ENCODE results near the gene JAML. TPM values are rescaled to one million over a fixed set of nuclear protein-coding genes. Genes with fewer than 3 reads are reported as not detected.

Gene JAML
- total RNA-seq, 1 experiment from 2014 or later: not detected

- peaks cover 47% of the 10 kb centered on the region for H3K27me3 ChIP-seq (ENCODE audit: control insufficient read depth, insufficient read depth, low read length)
- no peak for DNase-seq
- no peak overlapping the region for H3K4me3 ChIP-seq (ENCODE audit: insufficient read depth, low read depth, low read length)
- no peaks in the 10 kb centered on the region for H3K36me3 ChIP-seq (replicated peaks; ENCODE audit: control insufficient read depth, insufficient read depth, low read length)
These were observed 58.2 kb downstream of the JAML start for GRCh38 chr11:118166641-118167040.

- DNase-seq: peak; percentile 69
- Histone ChIP-seq H3K4me3 (ENCODE audit: insufficient read depth, low read depth, low read length) (no peak overlapping the region), H3K36me3 (replicated peaks; ENCODE audit: control insufficient read depth, insufficient read depth, low read length) (no peaks in the 10 kb centered on the region), H3K27me3 (ENCODE audit: control insufficient read depth, insufficient read depth, low read length) (peaks cover 35% of the 10 kb centered on the region)
These were observed 59.9 kb downstream of the JAML start for GRCh38 chr11:118164885-118165284.

GRCh38 chr11:118163494-118163893 is 61.3 kb downstream of the JAML start:
- DNase-seq: no peak

GRCh38 chr11:118162846-118163245 is 62.0 kb downstream of the JAML start:
- no peak for DNase-seq
- Histone ChIP-seq H3K27me3 (ENCODE audit: control insufficient read depth, insufficient read depth, low read length) (peaks cover 35% of the 10 kb centered on the region), H3K36me3 (replicated peaks; ENCODE audit: control insufficient read depth, insufficient read depth, low read length) (no peaks in the 10 kb centered on the region), H3K4me3 (ENCODE audit: insufficient read depth, low read depth, low read length) (no peak overlapping the region)

More at GRCh38 chr11:118163494-118163893, 61.3 kb downstream of the JAML start:
- Histone ChIP-seq H3K4me3 (ENCODE audit: insufficient read depth, low read depth, low read length) (no peak overlapping the region), H3K36me3 (replicated peaks; ENCODE audit: control insufficient read depth, insufficient read depth, low read length) (no peaks in the 10 kb centered on the region), H3K27me3 (ENCODE audit: control insufficient read depth, insufficient read depth, low read length) (peaks cover 33% of the 10 kb centered on the region)

- Histone ChIP-seq H3K4me3 (ENCODE audit: insufficient read depth, low read depth, low read length) (no peak overlapping the region), H3K27me3 (ENCODE audit: control insufficient read depth, insufficient read depth, low read length) (peaks cover 43% of the 10 kb centered on the region), H3K36me3 (replicated peaks; ENCODE audit: control insufficient read depth, insufficient read depth, low read length) (no peaks in the 10 kb centered on the region)
- no peak for DNase-seq
These were observed 63.0 kb downstream of the JAML start for GRCh38 chr11:118161786-118162185.

- H3K4me3 ChIP-seq (ENCODE audit: insufficient read depth, low read depth, low read length): peak overlapping the region; percentile 18; the same call in 1 of the 2 replicates
- H3K27me3 ChIP-seq (ENCODE audit: control insufficient read depth, insufficient read depth, low read length): peaks cover 76% of the 10 kb centered on the region
- DNase-seq: peak; percentile 57
- no peaks in the 10 kb centered on the region for H3K36me3 ChIP-seq (replicated peaks; ENCODE audit: control insufficient read depth, insufficient read depth, low read length)
These were observed 67.5 kb downstream of the JAML start for GRCh38 chr11:118157186-118157895.

GRCh38 chr11:118156531-118157185 is 68.2 kb downstream of the JAML start:
- DNase-seq: peak; percentile 78
- Histone ChIP-seq H3K4me3 (ENCODE audit: insufficient read depth, low read depth, low read length) (peak overlapping the region; percentile 18; the same call in 1 of the 2 replicates), H3K36me3 (replicated peaks; ENCODE audit: control insufficient read depth, insufficient read depth, low read length) (no peaks in the 10 kb centered on the region)

GRCh38 chr11:118155776-118156530 is 68.9 kb downstream of the JAML start:
- H3K4me3 ChIP-seq (ENCODE audit: insufficient read depth, low read depth, low read length): no peak overlapping the region
- peaks cover 88% of the 10 kb centered on the region for H3K27me3 ChIP-seq (ENCODE audit: control insufficient read depth, insufficient read depth, low read length)
- peak; percentile 60 for DNase-seq
- no peaks in the 10 kb centered on the region for H3K36me3 ChIP-seq (replicated peaks; ENCODE audit: control insufficient read depth, insufficient read depth, low read length)

More at GRCh38 chr11:118156531-118157185, 68.2 kb downstream of the JAML start:
- peaks cover 80% of the 10 kb centered on the region for H3K27me3 ChIP-seq (ENCODE audit: control insufficient read depth, insufficient read depth, low read length)

- DNase-seq: no peak
- Histone ChIP-seq H3K27me3 (ENCODE audit: control insufficient read depth, insufficient read depth, low read length) (peaks cover 96% of the 10 kb centered on the region), H3K36me3 (replicated peaks; ENCODE audit: control insufficient read depth, insufficient read depth, low read length) (no peaks in the 10 kb centered on the region), H3K4me3 (ENCODE audit: insufficient read depth, low read depth, low read length) (no peak overlapping the region)
These were observed 70.2 kb downstream of the JAML start for GRCh38 chr11:118154641-118155040.

- no peak for DNase-seq
- H3K27me3 ChIP-seq (ENCODE audit: control insufficient read depth, insufficient read depth, low read length): peaks cover 95% of the 10 kb centered on the region
- H3K36me3 ChIP-seq (replicated peaks; ENCODE audit: control insufficient read depth, insufficient read depth, low read length): no peaks in the 10 kb centered on the region
- peak overlapping the region; percentile 57; the same call in 1 of the 2 replicates for H3K4me3 ChIP-seq (ENCODE audit: insufficient read depth, low read depth, low read length)
These were observed 70.8 kb downstream of the JAML start for GRCh38 chr11:118153976-118154375.

- Histone ChIP-seq H3K36me3 (replicated peaks; ENCODE audit: control insufficient read depth, insufficient read depth, low read length) (no peaks in the 10 kb centered on the region), H3K27me3 (ENCODE audit: control insufficient read depth, insufficient read depth, low read length) (peaks cover 93% of the 10 kb centered on the region), H3K4me3 (ENCODE audit: insufficient read depth, low read depth, low read length) (peak overlapping the region; percentile 57)
- DNase-seq: peak; percentile 55
These were observed 71.3 kb downstream of the JAML start for GRCh38 chr11:118153516-118153915.

GRCh38 chr11:118152552-118153471 is 72.0 kb downstream of the JAML start, which contains the start of gene SCN4B:
Gene SCN4B (minus strand): TSS chr11:118152823. CDS start chr11:118152673, 150 bp downstream.
- peak; percentile 97 for DNase-seq
- Histone ChIP-seq H3K27me3 (ENCODE audit: control insufficient read depth, insufficient read depth, low read length) (peaks cover 92% of the 10 kb centered on the region), H3K4me3 (ENCODE audit: insufficient read depth, low read depth, low read length) (peak within 1 kb of the TSS; percentile 57), H3K36me3 (replicated peaks; ENCODE audit: control insufficient read depth, insufficient read depth, low read length) (no peaks in the 10 kb centered on the region)

- H3K27me3 ChIP-seq (ENCODE audit: control insufficient read depth, insufficient read depth, low read length): peaks cover 88% of the 10 kb centered on the region
- H3K36me3 ChIP-seq (replicated peaks; ENCODE audit: control insufficient read depth, insufficient read depth, low read length): no peaks in the 10 kb centered on the region
- DNase-seq: peak; percentile 78
- peak overlapping the region; percentile 57 for H3K4me3 ChIP-seq (ENCODE audit: insufficient read depth, low read depth, low read length)
These were observed 72.7 kb downstream of the JAML start for GRCh38 chr11:118152020-118152551.
